GM12878 (cell line): ENCODE measurements around the gene TCF7. TPM values are rescaled to one million over a fixed set of nuclear protein-coding genes. Genes with fewer than 3 reads are reported as not detected.

Source experiments
- BCL11A ChIP-seq: IDR thresholded peaks from 2 replicates; pipeline ENCODE4 v1.6.1; 2011; ENCODE audit warnings: low read depth, low read length
- DPF2 ChIP-seq: fragments of 450-650 bp; IDR thresholded peaks from 2 replicates; pipeline ENCODE4 v1.6.1; 2017; ENCODE audit warnings: mild to moderate bottlenecking
- JUNB ChIP-seq: IDR thresholded peaks from 2 replicates; pipeline ENCODE4 v1.6.1; 2016; ENCODE audit warnings: antibody characterized with exemption, mild to moderate bottlenecking
- MYC ChIP-seq: IDR thresholded peaks from 2 replicates; pipeline ENCODE4 v1.6.1; 2011; ENCODE audit warnings: mild to moderate bottlenecking, low read length, moderate library complexity, inconsistent platforms; ENCODE audit not compliant: insufficient read depth, insufficient replicate concordance, insufficient read length, severe bottlenecking
- NR2C2 ChIP-seq: IDR thresholded peaks from 2 replicates; pipeline ENCODE4 v1.6.1; 2011; ENCODE audit warnings: borderline replicate concordance, low read depth; ENCODE audit not compliant: control insufficient read depth, insufficient read length
- NR2F1 ChIP-seq: fragments of 450-650 bp; conservative IDR thresholded peaks from 2 replicates; pipeline ENCODE4 v1.6.1; 2017; ENCODE audit warnings: mild to moderate bottlenecking
- PML ChIP-seq: IDR thresholded peaks from 2 replicates; pipeline ENCODE4 v1.6.1; 2012; ENCODE audit warnings: low read length, inconsistent platforms
- POLR2A ChIP-seq: IDR thresholded peaks from 2 replicates; pipeline ENCODE4 v1.6.1; 2011; ENCODE audit warnings: low read depth, mild to moderate bottlenecking, low read length
- PRDM15 ChIP-seq: fragments of 450-650 bp; formaldehyde crosslinking; IDR thresholded peaks from 2 replicates; pipeline ENCODE4 v1.4.0; 2020; ENCODE audit warnings: mild to moderate bottlenecking, moderate library complexity
- SMC3 ChIP-seq: IDR thresholded peaks from 2 replicates; pipeline ENCODE4 v1.6.1; 2011; ENCODE audit warnings: low read length, improper control_type of control experiment, borderline replicate concordance
- polyA plus RNA-seq, 11 experiments: library from polyadenylated mRNA; depleted of rRNA in 4 of 11; unstranded in 6 of 11; stranded (reverse) in 5 of 11; fragments of >200 nt; fragmentation: Nextera tagmentation in 4 of 11; fragmentation: Illumina TruSeq in 1 of 11; extraction: Ambion mirVana in 4 of 11; extraction: Trizol in 1 of 11; gene quantifications; 1 replicate in 1 of 11; 2 replicates in 10 of 11; pipeline versions ENCODE4 v1.2.1 to v1.2.3, GENCODE V29; 2011 to 2016; ENCODE audit warnings: inconsistent platforms in 2 of 11, missing spikeins in 2 of 11, low read depth in 1 of 11
- total RNA-seq, 4 experiments: library from RNA; depleted of rRNA in 3 of 4; stranded (reverse); fragments of >200 nt in 3 of 4; fragmentation: Illumina TruSeq in 1 of 4; extraction: Trizol in 1 of 4; gene quantifications; 2 replicates each; pipeline versions ENCODE4 v1.2.1 to v1.2.3, GENCODE V29; 2013 to 2021

TCF7 gene
- total and polyA plus RNA-seq, 10 of the 15 experiments (the other 5 are each of a cell fraction or from before 2014, with no cell fraction given) = 10.0 to 60.2 (median 23.6) TPM

GRCh38 chr5:134070725-134071613 is 43.5 kb upstream of the TCF7 start (continued):
- TF ChIP-seq PRDM15 (CRISPR knock-in tag) (no peak), NR2C2 (no peak), NR2F1 (peak; percentile 97), SMC3 (no peak), MYC (peak; percentile 34), BCL11A (peak; percentile 62; the same call in 1 of the 2 replicates), DPF2 (peak; percentile 96), POLR2A (peak; percentile 60), PML (peak; percentile 59; the same call in 1 of the 2 replicates), JUNB (peak; percentile 10; the same call in 1 of the 2 replicates)
- TF ChIP-seq, all 136 proteins: peak for 44
